ENCODE results near the gene BARHL1.

Gene BARHL1

DNA sequence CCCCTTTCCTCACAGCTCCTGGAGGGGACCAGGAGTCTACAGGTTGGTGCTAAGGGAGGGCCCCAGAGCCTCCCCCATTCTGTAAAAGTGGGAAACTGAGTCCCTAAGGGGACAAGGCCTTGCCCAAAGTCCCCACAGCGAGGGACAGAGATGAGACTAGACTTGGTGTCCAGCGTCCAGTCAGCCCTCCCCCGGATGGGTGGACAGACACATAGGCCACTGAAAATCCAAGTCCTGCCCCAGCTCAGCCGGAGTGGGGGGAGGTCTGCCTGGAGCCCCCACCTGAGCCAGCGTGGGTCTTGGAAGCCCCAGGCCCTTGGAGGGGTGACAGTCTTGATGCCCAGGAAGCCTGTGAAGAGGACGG, 5.2 kb downstream of the BARHL1 start:
- TF ChIP-seq, protein P1, sequence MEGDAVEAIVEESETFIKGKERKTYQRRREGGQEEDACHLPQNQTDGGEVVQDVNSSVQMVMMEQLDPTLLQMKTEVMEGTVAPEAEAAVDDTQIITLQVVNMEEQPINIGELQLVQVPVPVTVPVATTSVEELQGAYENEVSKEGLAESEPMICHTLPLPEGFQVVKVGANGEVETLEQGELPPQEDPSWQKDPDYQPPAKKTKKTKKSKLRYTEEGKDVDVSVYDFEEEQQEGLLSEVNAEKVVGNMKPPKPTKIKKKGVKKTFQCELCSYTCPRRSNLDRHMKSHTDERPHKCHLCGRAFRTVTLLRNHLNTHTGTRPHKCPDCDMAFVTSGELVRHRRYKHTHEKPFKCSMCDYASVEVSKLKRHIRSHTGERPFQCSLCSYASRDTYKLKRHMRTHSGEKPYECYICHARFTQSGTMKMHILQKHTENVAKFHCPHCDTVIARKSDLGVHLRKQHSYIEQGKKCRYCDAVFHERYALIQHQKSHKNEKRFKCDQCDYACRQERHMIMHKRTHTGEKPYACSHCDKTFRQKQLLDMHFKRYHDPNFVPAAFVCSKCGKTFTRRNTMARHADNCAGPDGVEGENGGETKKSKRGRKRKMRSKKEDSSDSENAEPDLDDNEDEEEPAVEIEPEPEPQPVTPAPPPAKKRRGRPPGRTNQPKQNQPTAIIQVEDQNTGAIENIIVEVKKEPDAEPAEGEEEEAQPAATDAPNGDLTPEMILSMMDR (IDR thresholded peaks at IDR 0.05; ENCODE audit: insufficient read depth, low read length, poor library complexity, severe bottlenecking): no peak
- no peak for TF ChIP-seq EZH2phosphoT487 (conservative IDR thresholded peaks at IDR 0.05; ENCODE audit: low read length)
- no peaks in the 10 kb centered on the region for H3K36me3 ChIP-seq (ENCODE audit: low read length)
- H3K27ac ChIP-seq (ENCODE audit: low read depth, low read length): no peak overlapping the region
- H3F3A ChIP-seq (ENCODE audit: insufficient read depth): no peaks in the 10 kb centered on the region
- H3K79me2 ChIP-seq (ENCODE audit: insufficient read depth, low read length): no peaks in the 10 kb centered on the region
- H3K4me3 ChIP-seq (ENCODE audit: insufficient read depth, low read length, poor library complexity, severe bottlenecking): no peak overlapping the region
- no peak overlapping the region for H2AFZ ChIP-seq (ENCODE audit: low read depth, low read length, severe bottlenecking)
- H3K9me3 ChIP-seq (ENCODE audit: insufficient read depth, low read length): no peaks in the 10 kb centered on the region
- H4K20me1 ChIP-seq (ENCODE audit: low read depth, low read length): no peaks in the 10 kb centered on the region
- no peak overlapping the region for H3K9ac ChIP-seq (ENCODE audit: low read length)
- no peaks in the 10 kb centered on the region for H3K27me3 ChIP-seq (ENCODE audit: low read length)
- no peaks in the 10 kb centered on the region for H3K9me2 ChIP-seq (replicated peaks; ENCODE audit: insufficient read depth, low read length)
- no peak overlapping the region for H3K4me2 ChIP-seq (ENCODE audit: low read depth, low read length, poor library complexity, severe bottlenecking)

DNA sequence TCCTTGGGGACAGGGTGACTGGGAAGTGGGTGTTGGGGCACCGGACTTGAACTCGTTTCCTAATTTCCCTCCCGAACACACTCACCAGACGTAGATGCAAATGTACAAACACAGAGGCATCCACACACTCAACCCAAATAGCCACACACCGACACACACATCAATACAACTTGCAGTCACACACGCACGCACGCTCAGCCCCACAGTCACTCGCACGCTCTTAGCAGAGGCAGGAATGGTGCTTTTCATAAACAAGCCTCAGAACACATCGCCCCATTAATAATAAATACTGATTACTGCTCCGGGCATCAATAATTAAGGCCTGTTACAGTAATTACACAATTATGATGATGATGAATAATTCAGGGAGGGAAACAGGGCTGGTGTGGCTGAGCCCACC, 5.7 kb downstream of the BARHL1 start:
- Histone ChIP-seq H3K79me2 (ENCODE audit: insufficient read depth, low read length) (no peaks in the 10 kb centered on the region), H3K27me3 (ENCODE audit: low read length) (no peaks in the 10 kb centered on the region), H4K20me1 (ENCODE audit: low read depth, low read length) (no peaks in the 10 kb centered on the region), H3K36me3 (ENCODE audit: low read length) (no peaks in the 10 kb centered on the region), H3K27ac (ENCODE audit: low read depth, low read length) (no peak overlapping the region), H2AFZ (ENCODE audit: low read depth, low read length, severe bottlenecking) (no peak overlapping the region), H3F3A (ENCODE audit: insufficient read depth) (no peaks in the 10 kb centered on the region), H3K4me3 (ENCODE audit: insufficient read depth, low read length, poor library complexity, severe bottlenecking) (no peak overlapping the region), H3K9me2 (replicated peaks; ENCODE audit: insufficient read depth, low read length) (no peaks in the 10 kb centered on the region), H3K9me3 (ENCODE audit: insufficient read depth, low read length) (no peaks in the 10 kb centered on the region), H3K9ac (ENCODE audit: low read length) (no peak overlapping the region), H3K4me2 (ENCODE audit: low read depth, low read length, poor library complexity, severe bottlenecking) (no peak overlapping the region)
- no peak for TF ChIP-seq EZH2phosphoT487 (conservative IDR thresholded peaks at IDR 0.05; ENCODE audit: low read length)
- TF ChIP-seq, protein P1 (IDR thresholded peaks at IDR 0.05; ENCODE audit: insufficient read depth, low read length, poor library complexity, severe bottlenecking): no peak

DNA sequence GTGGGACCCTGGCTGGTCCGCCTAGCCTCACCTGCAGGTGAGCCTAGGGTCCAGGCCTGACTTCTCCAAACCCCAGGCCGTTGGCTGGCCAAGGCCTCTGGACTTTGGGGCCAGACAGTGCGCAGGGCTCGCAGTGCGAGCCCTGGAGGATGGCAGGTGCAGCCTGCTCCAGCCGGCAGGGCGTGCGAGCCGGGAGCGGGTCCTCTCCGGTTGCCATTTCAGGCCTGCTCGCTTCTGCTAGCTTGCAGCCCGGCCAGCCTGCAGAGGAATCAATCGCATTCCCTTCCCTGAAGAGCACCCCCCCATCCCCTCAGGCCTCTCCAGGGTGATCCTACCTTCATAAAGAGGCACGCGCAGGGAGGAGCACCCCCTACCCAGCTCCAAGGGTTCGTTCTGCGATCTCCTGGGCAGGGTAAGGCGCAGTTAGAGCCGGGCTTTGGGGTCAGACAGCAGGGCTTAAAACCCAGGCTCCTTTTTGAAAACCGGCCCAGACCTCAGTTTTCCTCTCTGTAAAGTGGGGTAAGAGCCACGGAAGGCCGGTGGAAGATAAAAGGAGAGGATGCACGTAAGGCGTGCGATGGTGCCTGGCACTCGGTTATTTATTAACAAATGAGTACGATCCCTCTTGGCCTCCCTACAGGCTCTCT, 6.2 kb downstream of the BARHL1 start:
- no peak overlapping the region for H3K4me3 ChIP-seq (ENCODE audit: insufficient read depth, low read length, poor library complexity, severe bottlenecking)
- no peaks in the 10 kb centered on the region for H3F3A ChIP-seq (ENCODE audit: insufficient read depth)
- no peaks in the 10 kb centered on the region for H3K9me2 ChIP-seq (replicated peaks; ENCODE audit: insufficient read depth, low read length)
- no peak overlapping the region for H3K9ac ChIP-seq (ENCODE audit: low read length)
- no peak overlapping the region for H2AFZ ChIP-seq (ENCODE audit: low read depth, low read length, severe bottlenecking)
- H3K9me3 ChIP-seq (ENCODE audit: insufficient read depth, low read length): no peaks in the 10 kb centered on the region
- H3K79me2 ChIP-seq (ENCODE audit: insufficient read depth, low read length): no peaks in the 10 kb centered on the region
- H3K36me3 ChIP-seq (ENCODE audit: low read length): no peaks in the 10 kb centered on the region
- no peak overlapping the region for H3K27ac ChIP-seq (ENCODE audit: low read depth, low read length)
- no peak overlapping the region for H3K4me2 ChIP-seq (ENCODE audit: low read depth, low read length, poor library complexity, severe bottlenecking)
- TF ChIP-seq, protein P1 (IDR thresholded peaks at IDR 0.05; ENCODE audit: insufficient read depth, low read length, poor library complexity, severe bottlenecking): no peak
- no peak for TF ChIP-seq EZH2phosphoT487 (conservative IDR thresholded peaks at IDR 0.05; ENCODE audit: low read length)
- no peaks in the 10 kb centered on the region for H4K20me1 ChIP-seq (ENCODE audit: low read depth, low read length)
- H3K27me3 ChIP-seq (ENCODE audit: low read length): no peaks in the 10 kb centered on the region

All from SU-DHL-6 (cell line).